Measurements from ENCODE around the gene VSIG8. TPM values are rescaled to one million over a fixed set of nuclear protein-coding genes. Genes with fewer than 3 reads are reported as not detected.
"Not testable (repeated sequence)": the region's sequence is repeated elsewhere in the genome, so short reads cannot be mapped to it uniquely, and the experiment has no call there.

Gene VSIG8, protein sequence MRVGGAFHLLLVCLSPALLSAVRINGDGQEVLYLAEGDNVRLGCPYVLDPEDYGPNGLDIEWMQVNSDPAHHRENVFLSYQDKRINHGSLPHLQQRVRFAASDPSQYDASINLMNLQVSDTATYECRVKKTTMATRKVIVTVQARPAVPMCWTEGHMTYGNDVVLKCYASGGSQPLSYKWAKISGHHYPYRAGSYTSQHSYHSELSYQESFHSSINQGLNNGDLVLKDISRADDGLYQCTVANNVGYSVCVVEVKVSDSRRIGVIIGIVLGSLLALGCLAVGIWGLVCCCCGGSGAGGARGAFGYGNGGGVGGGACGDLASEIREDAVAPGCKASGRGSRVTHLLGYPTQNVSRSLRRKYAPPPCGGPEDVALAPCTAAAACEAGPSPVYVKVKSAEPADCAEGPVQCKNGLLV
- not detected for total RNA-seq
- long read RNA-seq: 0 reads

- intact Hi-C loops (cut with DNase I): no loop called here
- Histone ChIP-seq H3K36me3 (no peaks in the 10 kb centered on the region), H3K27ac (no peak within 1 kb of the TSS), H3K9me3 (no peaks in the 10 kb centered on the region), H3K27me3 (no peaks in the 10 kb centered on the region), H3K4me1 (peaks cover 0 to under 1% (median 0%) of the 10 kb centered on the region in 4 donors), H3K4me3 (no peak within 1 kb of the TSS)
- ATAC-seq (no peak), DNase-seq (no peak)
- TF ChIP-seq POLR2A (IDR thresholded peaks at IDR 0.05) (no peak), CTCF (IDR thresholded peaks at IDR 0.05) (no peak)
- WGBS (ENCODE audit: insufficient coverage, low coverage, low lambda C conversion rate, missing lambda C conversion rate): 53% methylated on average over 3 of the region's 4 CpGs
These were observed at the start of gene VSIG8 for GRCh38 chr1:159862557-159862956. Gene VSIG8 (minus strand): TSS chr1:159862657. CDS start chr1:159862521, 136 bp downstream.

- 68% methylated on average over 3 of the region's 6 CpGs for WGBS (ENCODE audit: insufficient coverage, low coverage, low lambda C conversion rate, missing lambda C conversion rate)
- Histone ChIP-seq H3K4me3 (no peak overlapping the region), H3K4me1 (no peaks in the 10 kb centered on the region), H3K27me3 (no peaks in the 10 kb centered on the region), H3K27ac (peak overlapping the region in 1 of 3 donors; percentile 4), H3K36me3 (no peaks in the 10 kb centered on the region), H3K9me3 (no peaks in the 10 kb centered on the region)
- ATAC-seq: no peak
- no peak for DNase-seq
- TF ChIP-seq POLR2A (IDR thresholded peaks at IDR 0.05) (no peak), CTCF (IDR thresholded peaks at IDR 0.05) (no peak)
- intact Hi-C loops (cut with DNase I): no loop called here
These were observed 49.0 kb upstream of the VSIG8 start for GRCh38 chr1:159911326-159912070.

- Histone ChIP-seq H3K4me1 (no peaks in the 10 kb centered on the region), H3K4me3 (no peak overlapping the region), H3K27ac (no peak overlapping the region), H3K27me3 (no peaks in the 10 kb centered on the region), H3K9me3 (no peaks in the 10 kb centered on the region), H3K36me3 (no peaks in the 10 kb centered on the region)
- no peak for ATAC-seq
- 75% methylated on average over 6 of the region's 9 CpGs for WGBS (ENCODE audit: insufficient coverage, low coverage, low lambda C conversion rate, missing lambda C conversion rate)
- intact Hi-C loops (cut with DNase I): no loop called here
- DNase-seq: no peak
- TF ChIP-seq POLR2A (IDR thresholded peaks at IDR 0.05) (no peak), CTCF (IDR thresholded peaks at IDR 0.05) (no peak)
These were observed 45.8 kb upstream of the VSIG8 start for GRCh38 chr1:159908031-159908940.

DNA sequence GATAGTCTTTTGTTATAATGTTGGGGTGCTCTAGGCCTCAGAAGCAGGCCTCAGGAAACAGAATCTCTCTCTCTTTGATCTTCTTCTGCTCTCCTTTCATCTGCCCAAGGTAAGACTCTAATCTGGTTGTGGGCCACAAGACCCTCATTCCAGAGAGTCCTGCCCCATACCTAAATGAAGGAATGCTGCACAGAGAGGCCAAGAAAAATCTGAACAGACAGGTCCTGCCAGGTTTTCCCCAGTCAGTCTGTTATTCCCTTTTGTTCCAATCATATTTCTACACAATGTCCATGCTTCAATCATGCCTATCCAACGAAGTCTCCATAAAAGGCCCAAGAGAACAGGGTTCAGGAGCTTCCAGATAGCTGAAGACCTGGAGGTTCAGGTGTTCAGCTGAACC is 44.5 kb upstream of the VSIG8 start:
- TF ChIP-seq POLR2A (IDR thresholded peaks at IDR 0.05): no peak
- Histone ChIP-seq H3K9me3 (no peaks in the 10 kb centered on the region), H3K27ac (no peak overlapping the region), H3K27me3 (no peaks in the 10 kb centered on the region), H3K4me1 (no peaks in the 10 kb centered on the region), H3K4me3 (no peak overlapping the region), H3K36me3 (no peaks in the 10 kb centered on the region)
- WGBS (ENCODE audit: insufficient coverage, low coverage, low lambda C conversion rate, missing lambda C conversion rate): 50% methylated on average over 1 of the region's 1 CpG
- ATAC-seq: no peak
- intact Hi-C loops (cut with DNase I): no loop called here
- no peak for DNase-seq

DNA sequence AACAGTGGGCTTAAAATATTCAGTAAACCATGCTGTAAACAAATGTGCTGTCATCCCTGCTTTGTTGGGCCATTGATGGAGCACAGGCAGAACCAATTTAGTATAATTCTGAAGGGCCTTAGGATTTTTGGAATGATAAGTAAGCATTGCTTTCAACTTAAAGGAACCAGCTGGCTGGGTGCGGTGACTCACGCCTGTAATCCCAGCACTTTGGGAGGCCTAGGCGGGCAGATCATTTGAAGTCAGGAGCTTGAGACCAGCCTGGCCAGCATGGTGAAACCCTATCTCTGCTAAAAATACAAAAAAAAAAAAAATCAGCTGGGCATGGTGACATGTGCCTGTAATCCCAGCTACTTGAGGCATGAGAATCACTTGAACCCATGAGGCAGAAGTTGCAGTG is 41.6 kb upstream of the VSIG8 start:
- not testable (repeated sequence) for ATAC-seq

More for the DNA sequence above, 41.6 kb upstream of the VSIG8 start:
- 64% methylated on average over 3 of the region's 3 CpGs for WGBS (ENCODE audit: insufficient coverage, low coverage, low lambda C conversion rate, missing lambda C conversion rate)
- intact Hi-C loops (cut with DNase I); DNase-seq; H3K4me1 ChIP-seq; H3K36me3 ChIP-seq; H3K27ac ChIP-seq; H3K27me3 ChIP-seq; H3K9me3 ChIP-seq; H3K4me3 ChIP-seq: not testable (repeated sequence)
